Measurements from ENCODE around the gene RABL3. TPM values are rescaled to one million over a fixed set of nuclear protein-coding genes. Genes with fewer than 3 reads are reported as not detected.
A peak's percentile ranks its signal among the peaks of the same experiment; 100 is the strongest.
"Not testable (repeated sequence)": the region's sequence is repeated elsewhere in the genome, so short reads cannot be mapped to it uniquely, and the experiment has no call there.

The RABL3 gene
- total RNA-seq, 1 donor from 2014 or later: 18.2 TPM

DNA sequence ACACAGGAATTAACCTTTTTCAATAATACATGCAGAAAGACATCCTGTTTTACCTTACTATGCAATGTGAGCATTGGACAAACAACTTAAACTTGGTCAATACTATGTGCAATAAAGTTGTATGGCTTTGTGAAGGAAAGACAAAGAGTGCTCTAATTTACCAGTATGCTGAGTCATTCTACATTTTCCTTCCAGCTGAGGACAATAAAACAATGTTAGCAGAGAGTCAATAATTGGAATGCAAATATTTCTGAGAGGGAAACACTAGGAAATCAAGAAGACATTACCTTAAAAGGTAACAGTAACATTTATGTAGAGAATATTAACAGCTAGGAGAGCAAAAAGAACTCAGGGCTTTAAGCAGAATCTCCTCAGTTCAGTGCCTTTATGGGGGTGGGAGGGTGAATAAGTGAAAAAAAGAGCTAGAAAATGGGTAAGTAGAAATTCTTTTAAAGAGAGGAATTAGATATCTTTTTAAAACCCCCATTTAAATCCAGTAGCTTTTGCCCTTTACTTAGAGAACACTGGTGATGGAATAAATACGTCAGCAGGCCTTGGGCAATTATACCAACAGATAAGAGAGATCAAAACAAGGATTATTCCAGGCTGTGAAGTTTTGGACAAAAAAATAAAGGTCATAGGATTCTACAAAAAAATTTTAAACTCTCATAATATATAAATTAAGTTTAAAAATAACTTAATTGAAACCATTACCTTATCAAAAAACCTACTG lies 48.7 kb downstream of the RABL3 start:
- no peak for DNase-seq (ENCODE audit: missing footprints)
- intact Hi-C loops (cut with DNase I): no loop called here
- ATAC-seq: no peak

GRCh38 chr3:120689395-120689794 lies 52.9 kb downstream of the RABL3 start:
- DNase-seq (ENCODE audit: missing footprints) (no peak), ATAC-seq (no peak)
- intact Hi-C loops (cut with DNase I): no loop called here

- ATAC-seq (no peak), DNase-seq (ENCODE audit: missing footprints) (no peak)
- intact Hi-C loops (cut with DNase I): no loop called here
These were observed 54.2 kb downstream of the RABL3 start for GRCh38 chr3:120688121-120688520.

DNA sequence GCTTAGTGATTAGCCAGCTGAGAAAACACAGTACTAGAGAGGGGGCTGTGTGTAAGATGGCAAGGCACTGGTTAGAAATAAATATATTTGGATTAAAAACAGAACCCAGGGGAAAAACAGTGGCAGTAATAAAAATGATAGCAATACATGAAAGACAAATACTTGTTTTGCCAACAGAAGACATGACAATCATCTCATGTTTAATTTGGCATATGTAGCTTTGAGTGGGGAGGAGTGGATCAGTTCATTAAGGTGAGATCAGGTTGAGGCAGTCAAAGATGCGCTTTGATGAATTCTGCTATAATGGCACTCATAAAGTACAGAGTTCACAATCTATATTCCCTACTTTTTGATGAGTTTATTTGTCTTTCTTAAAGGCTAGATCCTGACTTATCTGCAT lies 56.9 kb downstream of the RABL3 start:
- intact Hi-C loops (cut with DNase I): no loop called here
- no peak for DNase-seq (ENCODE audit: missing footprints)
- no peak for ATAC-seq

- DNase-seq (ENCODE audit: missing footprints): peak; percentile 32
- intact Hi-C loops (cut with DNase I): no loop called here
- ATAC-seq: no peak
These were observed 57.4 kb downstream of the RABL3 start for GRCh38 chr3:120684896-120685295.

DNA sequence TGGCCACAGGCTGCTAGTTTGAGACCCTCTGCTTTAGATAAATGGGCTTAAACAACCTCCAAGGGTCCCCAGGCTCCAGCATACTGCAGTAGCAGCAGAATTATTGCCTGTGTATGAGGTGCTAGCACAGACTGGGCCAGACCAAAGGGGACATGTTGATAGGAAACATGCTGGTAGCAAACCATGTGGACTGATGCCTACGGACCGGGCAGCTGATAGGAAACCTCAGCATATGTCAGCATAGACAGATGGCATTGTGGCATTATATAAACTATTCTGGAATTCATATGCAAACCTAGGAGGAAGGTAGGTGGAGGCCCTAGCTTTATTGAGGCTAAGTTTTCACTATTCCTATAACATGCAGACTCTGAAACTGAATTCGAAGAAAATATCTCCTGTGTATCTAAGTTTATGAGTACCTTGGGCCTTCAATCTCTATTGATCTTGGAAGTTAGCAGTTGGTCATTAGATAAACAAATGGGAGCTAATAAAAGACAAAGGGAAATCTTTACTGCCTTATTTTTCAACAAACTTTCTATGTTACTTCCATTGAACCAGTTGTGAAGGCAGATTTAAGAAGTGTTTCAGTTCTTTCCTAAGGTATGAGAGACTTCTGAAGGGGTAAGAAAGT lies 58.5 kb downstream of the RABL3 start:
- ATAC-seq (no peak), DNase-seq (ENCODE audit: missing footprints) (no peak)
- intact Hi-C loops (cut with DNase I): no loop called here

DNA sequence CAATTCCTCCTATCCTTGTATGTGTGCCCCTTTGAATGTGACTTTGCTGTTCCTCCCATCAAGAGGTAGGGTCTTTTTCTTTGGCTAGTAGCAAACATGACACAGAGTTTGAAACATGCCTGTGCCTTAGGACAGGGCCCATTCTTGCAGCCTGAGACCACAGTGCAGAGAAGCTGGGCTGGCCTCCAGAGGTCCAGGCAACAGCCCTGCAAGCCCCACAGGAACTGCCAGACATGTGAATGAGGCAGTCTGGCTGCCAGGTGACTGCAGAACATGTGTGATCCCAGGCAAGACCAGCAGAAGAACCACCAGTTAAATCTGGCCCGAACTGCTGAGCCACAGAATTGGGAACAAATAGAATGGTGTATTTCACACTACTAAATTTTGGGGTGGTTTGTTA lies 59.1 kb downstream of the RABL3 start:
- no peak for DNase-seq (ENCODE audit: missing footprints)
- ATAC-seq: no peak
- intact Hi-C loops (cut with DNase I): no loop called here

DNA sequence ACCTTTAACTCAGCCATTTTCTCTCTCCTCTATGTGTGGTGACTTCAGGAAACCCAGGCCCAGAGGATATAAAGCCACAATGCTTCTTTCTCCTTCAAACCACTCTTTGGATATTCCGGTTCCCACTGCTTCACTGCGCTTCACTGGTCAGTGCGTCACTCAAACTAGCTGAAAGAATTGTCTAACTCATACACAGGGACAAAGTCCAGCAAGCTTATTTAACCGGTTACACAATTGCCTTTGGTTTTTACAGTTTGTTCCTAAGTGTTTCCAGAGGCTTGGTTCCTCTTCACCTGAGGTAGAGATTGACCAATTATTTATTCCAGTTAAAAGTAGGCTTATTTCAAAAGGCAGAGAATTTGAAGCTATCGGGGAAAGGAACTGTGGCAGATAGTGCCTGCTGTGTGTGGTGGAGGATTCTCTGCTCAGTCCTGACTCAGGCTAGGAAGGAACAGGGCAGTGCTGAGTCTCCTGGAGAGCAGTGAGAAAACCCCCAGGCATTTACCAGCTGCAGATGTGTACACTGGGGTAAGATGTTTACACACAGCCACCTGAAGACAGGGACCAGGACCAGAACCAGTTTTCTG lies 60.1 kb downstream of the RABL3 start, which contains the start of gene HGD:
HGD (minus strand) TSS at position 145 of the 587 bp plus-strand sequence; CDS start at position 17, 128 bp downstream.
- intact Hi-C loops (cut with DNase I): no loop called here
- ATAC-seq (no peak), DNase-seq (ENCODE audit: missing footprints) (no peak)

GRCh38 chr3:120681506-120682038 lies 60.7 kb downstream of the RABL3 start:
- intact Hi-C loops (cut with DNase I): no loop called here
- DNase-seq (ENCODE audit: missing footprints): no peak
- no peak for ATAC-seq

GRCh38 chr3:120681018-120681417 lies 61.3 kb downstream of the RABL3 start:
- DNase-seq (ENCODE audit: missing footprints) (no peak), ATAC-seq (no peak)
- intact Hi-C loops (cut with DNase I): no loop called here

- ATAC-seq (no peak), DNase-seq (ENCODE audit: missing footprints) (no peak)
- intact Hi-C loops (cut with DNase I): no loop called here
These were observed 62.0 kb downstream of the RABL3 start for GRCh38 chr3:120680193-120680894.

DNA sequence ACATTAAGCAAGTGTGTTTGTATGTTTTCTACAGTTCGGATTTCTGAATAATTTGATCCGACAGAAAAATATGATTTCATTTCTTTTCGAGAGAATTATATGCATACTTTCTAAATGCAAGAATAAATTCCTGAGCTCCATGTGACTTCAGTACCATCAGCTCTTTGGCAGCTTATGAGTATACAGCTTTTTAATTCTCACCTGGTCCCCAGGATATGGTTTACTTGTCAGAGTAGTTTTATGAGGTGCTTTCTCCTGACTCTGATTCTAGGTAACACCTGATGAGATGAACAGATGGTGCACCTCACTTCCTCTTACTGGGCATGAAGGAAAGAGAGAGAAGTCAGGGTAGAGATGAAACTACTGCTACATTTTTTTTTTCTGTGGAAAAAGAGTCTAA lies 63.3 kb downstream of the RABL3 start:
- ATAC-seq: no peak
- intact Hi-C loops (cut with DNase I): no loop called here
- no peak for DNase-seq (ENCODE audit: missing footprints)

- peak; percentile 72 for ATAC-seq
- intact Hi-C loops (cut with DNase I): no loop called here
- DNase-seq (ENCODE audit: missing footprints): no peak
These were observed 63.9 kb downstream of the RABL3 start for GRCh38 chr3:120678331-120678947.

GRCh38 chr3:120677193-120677592 lies 65.1 kb downstream of the RABL3 start:
- intact Hi-C loops (cut with DNase I); ATAC-seq: not testable (repeated sequence)

GRCh38 chr3:120673116-120673515 lies 69.2 kb downstream of the RABL3 start:
- no peak for ATAC-seq
- intact Hi-C loops (cut with DNase I): no loop called here
- DNase-seq (ENCODE audit: missing footprints): no peak

More at GRCh38 chr3:120677193-120677592, 65.1 kb downstream of the RABL3 start:
- not testable (repeated sequence) for DNase-seq (ENCODE audit: missing footprints)

GRCh38 chr3:120670576-120670975 lies 71.7 kb downstream of the RABL3 start:
- ATAC-seq: no peak
- DNase-seq (ENCODE audit: missing footprints): no peak
- intact Hi-C loops (cut with DNase I): no loop called here

DNA sequence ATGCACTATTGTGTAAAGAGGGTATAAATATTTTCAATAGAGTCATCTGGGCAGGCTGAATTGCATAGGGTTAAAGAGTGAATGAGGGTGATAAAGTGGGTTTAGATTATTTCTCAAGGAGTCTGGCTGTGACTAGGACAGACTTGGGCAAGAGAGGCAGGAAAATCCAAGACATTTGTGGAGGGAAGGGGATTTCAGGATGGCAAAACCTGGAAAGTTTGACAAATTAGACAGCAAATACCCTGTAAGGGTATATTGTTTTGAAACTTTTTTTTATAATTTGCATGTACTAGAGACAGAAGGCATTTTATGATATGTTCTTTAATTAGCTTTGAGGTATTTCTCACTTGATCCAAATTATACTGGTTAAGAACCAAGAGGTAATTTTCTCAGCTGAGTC lies 77.4 kb downstream of the RABL3 start:
- ATAC-seq: no peak
- intact Hi-C loops (cut with DNase I): no loop called here
- DNase-seq (ENCODE audit: missing footprints): no peak

GRCh38 chr3:120661945-120662344 lies 80.4 kb downstream of the RABL3 start:
- ATAC-seq: no peak
- intact Hi-C loops (cut with DNase I): no loop called here
- DNase-seq (ENCODE audit: missing footprints): no peak
